Lower leg skin (tissue), 3 donors: Measurements from ENCODE around the gene CDKAL1.

ENCODE experiments used
- CTCF ChIP-seq, 3 donors: fragments of 450-650 bp; IDR thresholded peaks; one replicate each; pipeline ENCODE4 v1.5.1; 2016; ENCODE audit warnings: antibody characterized with exemption in 3 of 3, mild to moderate bottlenecking in 3 of 3, moderate library complexity in 2 of 3
- POLR2A ChIP-seq, 2 donors: fragments of 450-650 bp; IDR thresholded peaks; one replicate each; pipeline ENCODE4 v1.6.1; 2016 to 2017; ENCODE audit warnings: antibody characterized with exemption in 2 of 2, mild to moderate bottlenecking in 1 of 2, moderate library complexity in 1 of 2

- TF ChIP-seq CTCF (IDR thresholded peaks at IDR 0.05) = no peak
- no peak for TF ChIP-seq POLR2A (IDR thresholded peaks at IDR 0.05)
These were observed 569.5 kb downstream of the CDKAL1 start for GRCh38 chr6:21103626-21104224.
